GM18520 (cell line): ENCODE data around the gene ASCL3.
"Not testable (repeated sequence)": the region's sequence is repeated elsewhere in the genome, so short reads cannot be mapped to it uniquely, and the experiment has no call there.

Experiments
- ATAC-seq: cut with Tn5 transposase; IDR thresholded peaks from one replicate; pipeline ENCODE4 v1.9.1; 2021; ENCODE audit not compliant: unreplicated experiment

The ASCL3 gene

GRCh38 chr11:8911029-8911823 is 31.6 kb downstream of the ASCL3 start, which contains the start of gene AKIP1:
Gene AKIP1, plus strand, starts transcription at chr11:8911189. Its CDS starts 261 bp downstream, at chr11:8911450.
- ATAC-seq, result peak; percentile 63

GRCh38 chr11:8910649-8911026 is 32.2 kb downstream of the ASCL3 start:
- ATAC-seq, result no peak

GRCh38 chr11:8908099-8908498 is 34.7 kb downstream of the ASCL3 start:
- no peak for ATAC-seq

DNA sequence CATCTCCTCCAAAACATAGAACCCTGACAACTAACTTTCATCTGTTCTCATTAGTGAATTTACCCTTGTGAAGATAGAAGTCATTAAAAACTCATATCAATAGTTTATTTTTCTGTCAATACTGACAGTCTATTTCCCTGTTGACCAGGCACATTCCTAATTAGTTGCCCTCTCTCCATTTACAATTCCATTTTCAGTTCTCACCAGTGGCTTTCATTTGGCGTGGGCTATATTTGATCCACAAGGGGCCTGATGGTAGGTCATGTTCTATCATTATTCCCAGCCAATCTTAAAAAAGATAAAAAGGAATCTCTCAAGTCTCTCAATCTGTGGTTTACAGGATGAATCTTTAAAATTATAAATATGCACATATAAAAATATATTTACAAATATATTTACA is 35.7 kb downstream of the ASCL3 start:
- no peak for ATAC-seq

- ATAC-seq, result no peak
These were observed 37.2 kb downstream of the ASCL3 start for GRCh38 chr11:8905528-8906165.

GRCh38 chr11:8899119-8899753 is 43.6 kb downstream of the ASCL3 start:
- no peak for ATAC-seq

- not testable (repeated sequence) for ATAC-seq
These were observed 51.6 kb downstream of the ASCL3 start for GRCh38 chr11:8891185-8891584.
